Breast epithelium (tissue), 4 donors: ENCODE results near the gene ARHGEF3. TPM values are rescaled to one million over a fixed set of nuclear protein-coding genes. Genes with fewer than 3 reads are reported as not detected.

Experiments
- DNase-seq, 2 donors: peaks; one replicate each; pipeline ENCODE4 v3.0.0-alpha.2; 2019; ENCODE audit warnings: low spot score in 2 of 2
- H3K27ac ChIP-seq, 2 donors: fragments of 200-600 bp; sonication (generic) in 1 of 2; one replicate each; pipeline ENCODE4 v1.5.1; 2016 to 2019; ENCODE audit warnings: mild to moderate bottlenecking in 1 of 2
- H3K27me3 ChIP-seq, 2 donors: fragments of 200-600 bp; sonication (generic) in 1 of 2; one replicate each; pipeline versions ENCODE4 v1.5.1 to v1.6.0; 2017 to 2019; ENCODE audit warnings: control low read depth in 1 of 2, mild to moderate bottlenecking in 1 of 2
- H3K36me3 ChIP-seq: fragments of 200-600 bp; one replicate; pipeline ENCODE4 v1.5.1; 2019
- H3K4me1 ChIP-seq, 2 donors: fragments of 200-600 bp; sonication (generic); one replicate each; pipeline ENCODE4 v1.5.1; 2016 to 2019; ENCODE audit warnings: control low read depth in 1 of 2
- H3K4me3 ChIP-seq, 3 donors: fragments of 200-600 bp; sonication (generic); 1 replicate in 2 of 3; 2 replicates in 1 of 3; pipeline ENCODE4 v1.5.1; 2016 to 2019; ENCODE audit warnings: mild to moderate bottlenecking in 3 of 3, moderate library complexity in 2 of 3
- H3K9me3 ChIP-seq, 2 donors: fragments of 200-600 bp; sonication (generic) in 1 of 2; one replicate each; pipeline ENCODE4 v1.5.1; 2016 to 2019; ENCODE audit warnings: control low read depth in 1 of 2
- POLR2A ChIP-seq: fragments of 450-650 bp; IDR thresholded peaks from one replicate; pipeline ENCODE4 v1.6.1; 2016; ENCODE audit warnings: antibody characterized with exemption, mild to moderate bottlenecking, moderate library complexity
- POLR2AphosphoS5 ChIP-seq, 3 donors: sonication (generic); formaldehyde crosslinking; IDR thresholded peaks; one replicate each; pipeline ENCODE4 v1.6.1; 2017; ENCODE audit warnings: antibody characterized with exemption in 3 of 3
- intact Hi-C: fragments of 100-400 bp; cut with DNase I; formaldehyde crosslinking; loops from one replicate; pipeline ENCODE4 v1.15.1; 2023; ENCODE audit warnings: low total_unique reads
- total RNA-seq, 3 donors: library from RNA; depleted of rRNA; stranded (reverse); fragments of >200 nt; gene quantifications; one replicate each; pipeline ENCODE4 v1.1.0, GENCODE V29; 2016
- TF ChIP-seq, protein P1 (sequence below), 3 donors: fragments of 450-650 bp; IDR thresholded peaks; one replicate each; pipeline ENCODE4 v1.5.1; 2016 to 2017; ENCODE audit warnings: antibody characterized with exemption in 3 of 3, mild to moderate bottlenecking in 3 of 3, moderate library complexity in 3 of 3

ARHGEF3 gene
- total RNA-seq, 3 donors from 2014 or later = 11.0 to 45.4 (median 25.2) TPM

DNA sequence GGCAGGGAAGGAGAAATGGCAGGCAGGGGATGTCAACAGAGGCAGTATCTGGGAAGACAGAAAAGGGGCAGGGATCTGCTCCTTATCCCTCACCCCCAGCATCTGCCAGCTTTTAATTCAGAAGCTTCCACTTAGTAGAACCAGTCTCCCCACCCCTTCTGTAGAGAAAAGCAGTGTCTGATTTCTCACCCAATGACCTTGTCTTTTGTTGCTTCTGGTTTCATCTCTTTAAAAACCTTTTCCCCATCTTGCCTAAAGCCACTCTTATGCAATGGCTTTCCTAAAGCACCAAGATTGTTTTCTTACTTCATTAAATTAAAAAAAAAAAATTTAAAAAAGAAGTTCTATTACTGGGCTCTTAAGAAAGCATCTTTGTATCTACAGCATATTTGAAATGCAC is 27.8 kb downstream of the ARHGEF3 start:
- no peaks in the 10 kb centered on the region for H3K4me1 ChIP-seq
- TF ChIP-seq, protein P1, sequence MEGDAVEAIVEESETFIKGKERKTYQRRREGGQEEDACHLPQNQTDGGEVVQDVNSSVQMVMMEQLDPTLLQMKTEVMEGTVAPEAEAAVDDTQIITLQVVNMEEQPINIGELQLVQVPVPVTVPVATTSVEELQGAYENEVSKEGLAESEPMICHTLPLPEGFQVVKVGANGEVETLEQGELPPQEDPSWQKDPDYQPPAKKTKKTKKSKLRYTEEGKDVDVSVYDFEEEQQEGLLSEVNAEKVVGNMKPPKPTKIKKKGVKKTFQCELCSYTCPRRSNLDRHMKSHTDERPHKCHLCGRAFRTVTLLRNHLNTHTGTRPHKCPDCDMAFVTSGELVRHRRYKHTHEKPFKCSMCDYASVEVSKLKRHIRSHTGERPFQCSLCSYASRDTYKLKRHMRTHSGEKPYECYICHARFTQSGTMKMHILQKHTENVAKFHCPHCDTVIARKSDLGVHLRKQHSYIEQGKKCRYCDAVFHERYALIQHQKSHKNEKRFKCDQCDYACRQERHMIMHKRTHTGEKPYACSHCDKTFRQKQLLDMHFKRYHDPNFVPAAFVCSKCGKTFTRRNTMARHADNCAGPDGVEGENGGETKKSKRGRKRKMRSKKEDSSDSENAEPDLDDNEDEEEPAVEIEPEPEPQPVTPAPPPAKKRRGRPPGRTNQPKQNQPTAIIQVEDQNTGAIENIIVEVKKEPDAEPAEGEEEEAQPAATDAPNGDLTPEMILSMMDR (IDR thresholded peaks at IDR 0.05) = no peak
- TF ChIP-seq POLR2AphosphoS5 (IDR thresholded peaks at IDR 0.05) = no peak
- TF ChIP-seq POLR2A = no peak
- no peaks in the 10 kb centered on the region for H3K27me3 ChIP-seq
- no peak for DNase-seq
- no peak overlapping the region for H3K27ac ChIP-seq
- no peaks in the 10 kb centered on the region for H3K36me3 ChIP-seq
- H3K4me3 ChIP-seq = no peak overlapping the region
- no peaks in the 10 kb centered on the region for H3K9me3 ChIP-seq
- intact Hi-C loops = no loop called here

DNA sequence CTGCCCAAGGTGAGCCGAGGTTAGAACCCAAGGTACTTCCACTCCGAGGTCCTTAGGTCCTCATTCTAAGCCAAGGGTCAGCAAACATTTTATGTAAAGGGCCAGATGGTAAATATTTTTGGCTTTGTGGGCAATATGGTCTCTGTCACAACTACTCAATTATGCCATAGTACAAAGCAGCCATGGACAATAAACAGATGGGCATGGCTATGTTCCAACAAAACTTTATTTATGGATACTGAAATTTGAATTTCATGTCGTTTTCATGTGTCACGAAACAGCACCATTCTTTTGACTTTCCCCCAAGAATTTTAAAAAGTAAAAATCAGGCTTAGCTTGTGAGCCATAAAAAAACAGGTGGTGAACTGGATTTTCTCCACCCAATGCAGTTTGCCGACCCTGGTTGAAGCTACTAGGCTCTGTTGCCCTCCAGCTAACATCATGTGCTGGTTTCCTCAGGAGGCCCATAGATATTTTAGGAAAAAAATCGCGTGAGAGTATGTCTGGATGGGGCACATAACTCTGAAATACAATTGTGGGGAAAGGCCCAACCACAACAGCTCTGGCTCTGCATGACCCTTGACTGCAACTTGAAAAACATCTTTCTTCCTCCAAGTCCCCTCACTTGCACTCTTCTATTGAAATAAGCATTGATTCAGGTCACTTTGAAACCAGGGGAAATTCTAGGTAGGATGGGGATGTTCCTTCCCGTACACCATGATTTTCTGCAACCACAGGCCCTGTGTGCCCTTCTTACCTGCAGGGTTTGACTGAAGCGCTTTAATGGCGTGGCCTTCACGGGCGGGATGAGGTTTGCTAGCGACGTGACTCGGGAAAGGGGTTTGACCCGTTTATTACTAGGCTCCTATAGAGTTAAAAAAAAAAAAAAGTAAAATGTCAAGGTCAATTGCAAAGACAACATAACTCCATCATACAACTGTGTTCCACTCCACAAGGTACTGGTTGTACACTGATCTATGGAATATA is 28.5 kb downstream of the ARHGEF3 start:
- no peak overlapping the region for H3K27ac ChIP-seq
- no peak overlapping the region for H3K4me3 ChIP-seq
- H3K9me3 ChIP-seq = no peaks in the 10 kb centered on the region
- TF ChIP-seq POLR2AphosphoS5 (IDR thresholded peaks at IDR 0.05) (no peak), POLR2A (no peak)
- TF ChIP-seq, protein P1 (IDR thresholded peaks at IDR 0.05) = no peak
- DNase-seq = no peak
- H3K36me3 ChIP-seq = no peaks in the 10 kb centered on the region
- H3K4me1 ChIP-seq = no peaks in the 10 kb centered on the region
- H3K27me3 ChIP-seq = no peaks in the 10 kb centered on the region
- intact Hi-C loops = no loop called here

DNA sequence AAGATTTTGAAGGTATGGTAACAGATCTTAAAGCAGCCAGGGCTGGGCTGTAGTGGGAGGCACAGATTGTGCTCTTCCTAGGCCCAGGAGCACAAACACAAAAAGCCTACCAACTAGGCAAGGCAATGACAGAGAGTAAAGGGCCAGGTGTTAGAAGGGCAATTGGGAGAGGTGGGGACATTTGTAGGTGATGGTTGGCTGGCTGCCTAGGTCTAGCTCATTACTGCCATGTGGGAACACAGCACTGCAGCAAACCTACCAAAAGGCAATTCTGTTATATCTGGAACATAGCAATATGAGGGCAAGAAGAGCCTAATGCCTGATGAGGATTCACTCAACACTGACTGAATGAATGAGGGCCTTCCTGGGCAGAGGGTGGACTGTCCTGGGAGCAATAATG is 30.4 kb downstream of the ARHGEF3 start:
- Histone ChIP-seq H3K36me3 (no peaks in the 10 kb centered on the region), H3K27ac (no peak overlapping the region), H3K4me3 (no peak overlapping the region), H3K9me3 (no peaks in the 10 kb centered on the region), H3K4me1 (no peaks in the 10 kb centered on the region), H3K27me3 (no peaks in the 10 kb centered on the region)
- intact Hi-C loops = no loop called here
- no peak for DNase-seq
- TF ChIP-seq POLR2A = no peak
- TF ChIP-seq, protein P1 (IDR thresholded peaks at IDR 0.05) = no peak
- TF ChIP-seq POLR2AphosphoS5 (IDR thresholded peaks at IDR 0.05) = no peak

DNA sequence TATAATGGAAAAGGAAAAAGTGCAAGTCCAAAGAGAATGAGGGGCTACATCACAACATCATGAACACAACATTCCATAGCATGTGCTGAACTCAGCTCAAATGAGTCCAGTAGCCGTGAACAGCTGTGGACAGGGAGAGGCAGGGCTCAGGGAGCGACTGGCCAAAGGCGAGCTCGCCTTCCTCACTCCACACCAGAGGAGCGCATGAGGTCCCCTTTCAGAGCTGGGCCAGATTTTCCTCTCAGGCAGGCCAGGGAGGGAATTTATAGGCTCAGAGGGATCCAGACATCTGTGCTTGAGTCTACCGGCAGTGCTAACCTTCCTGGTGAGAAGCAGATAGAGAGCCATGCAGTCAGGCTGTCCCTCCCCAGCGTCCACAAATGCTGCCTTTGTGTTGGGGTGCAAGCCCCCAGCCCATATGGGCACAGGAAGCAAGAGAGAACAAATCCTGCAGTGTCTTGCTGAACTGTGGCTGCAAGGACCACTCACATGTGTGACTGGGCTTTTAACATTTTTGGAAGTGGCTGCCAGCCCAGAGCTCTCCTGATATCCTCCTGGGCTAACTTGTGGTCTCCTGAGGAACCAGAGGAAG is 32.5 kb downstream of the ARHGEF3 start:
- DNase-seq = no peak
- no peak for TF ChIP-seq POLR2A
- TF ChIP-seq, protein P1 (IDR thresholded peaks at IDR 0.05) = no peak
- TF ChIP-seq POLR2AphosphoS5 (IDR thresholded peaks at IDR 0.05) = no peak
- Histone ChIP-seq H3K27ac (no peak overlapping the region), H3K27me3 (no peaks in the 10 kb centered on the region), H3K4me3 (no peak overlapping the region), H3K9me3 (no peaks in the 10 kb centered on the region), H3K4me1 (no peaks in the 10 kb centered on the region), H3K36me3 (no peaks in the 10 kb centered on the region)
- intact Hi-C loops = no loop called here
